BLaER1 treated with 17β-estradiol and CSF1 and Interleukin-3, amounts not matched to agents 10 nM and 100 nM (cell line): ENCODE results near the gene CD209.
"Not testable (repeated sequence)": the region's sequence is repeated elsewhere in the genome, so short reads cannot be mapped to it uniquely, and the experiment has no call there.

ENCODE experiments used
- H3K27ac ChIP-seq, 11 experiments: shearing (Covaris generic); formaldehyde crosslinking; 2 replicates each; pipeline ENCODE4 v1.8.1; 2022
- H3K27me3 ChIP-seq, 11 experiments: shearing (Covaris generic); formaldehyde crosslinking; 2 replicates each; pipeline ENCODE4 v1.8.1; 2022
- H3K36me3 ChIP-seq, 11 experiments: shearing (Covaris generic); formaldehyde crosslinking; 2 replicates each; pipeline ENCODE4 v1.8.1; 2022
- H3K4me1 ChIP-seq, 10 experiments: shearing (Covaris generic); formaldehyde crosslinking; 2 replicates each; pipeline ENCODE4 v1.8.1; 2022
- H3K4me2 ChIP-seq, 11 experiments: shearing (Covaris generic); formaldehyde crosslinking; 2 replicates each; pipeline ENCODE4 v1.8.1; 2022
- H3K4me3 ChIP-seq, 10 experiments: shearing (Covaris generic); formaldehyde crosslinking; 2 replicates each; pipeline ENCODE4 v1.8.1; 2022
- H3K9ac ChIP-seq, 11 experiments: shearing (Covaris generic); formaldehyde crosslinking; 2 replicates each; pipeline ENCODE4 v1.8.1; 2022
- H3K9me3 ChIP-seq, 11 experiments: shearing (Covaris generic); formaldehyde crosslinking; replicated peaks in 1 of 11; 2 replicates each; pipeline ENCODE4 v1.8.1; 2022
- H4K20me1 ChIP-seq, 11 experiments: shearing (Covaris generic); formaldehyde crosslinking; 2 replicates each; pipeline ENCODE4 v1.8.1; 2022
- Cebpa-rat ChIP-seq, 11 experiments: shearing (Covaris generic); IDR thresholded peaks; 2 replicates each; pipeline ENCODE4 v1.8.1; 2022

Gene CD209

GRCh38 chr19:7746903-7747884 lies at the start of gene CD209:
Gene CD209 (minus strand): TSS chr19:7747534. CDS start chr19:7747511, 23 bp downstream.
- H3K9ac ChIP-seq, result peak within 1 kb of the TSS in 5 of 11 experiments; percentile 14 to 89 (median 41); a peak in 7 of 22 replicates
- peak within 1 kb of the TSS in 8 of 11 experiments; percentile 4 to 81 (median 63); a peak in 14 of 22 replicates for H3K27ac ChIP-seq
- H3K27me3 ChIP-seq, result peaks cover 0 to 3% (median 0%) of the 10 kb centered on the region in 11 experiments; a peak in 3 of 22 replicates
- no peak for TF ChIP-seq Cebpa-rat (IDR thresholded peaks at IDR 0.05)
- H3K4me3 ChIP-seq, result peak within 1 kb of the TSS in 4 of 10 experiments; percentile 0 to 58 (median 48); a peak in 7 of 20 replicates
- H3K4me2 ChIP-seq, result peak within 1 kb of the TSS in 9 of 11 experiments; percentile 31 to 99 (median 73); a peak in 18 of 22 replicates
- peaks cover 41 to 97% (median 54%) of the 10 kb centered on the region in 10 experiments for H3K4me1 ChIP-seq
- H3K36me3 ChIP-seq, result peaks cover 0 to 27% (median 0%) of the 10 kb centered on the region in 11 experiments; a peak in 4 of 22 replicates
- peaks cover 0 to 32% (median 12%) of the 10 kb centered on the region in 11 experiments; a peak in 16 of 22 replicates for H3K9me3 ChIP-seq
- H4K20me1 ChIP-seq, result no peaks in the 10 kb centered on the region; a peak in 1 of 22 replicates

- H3K9me3 ChIP-seq, result peaks cover 0 to 25% (median 15%) of the 10 kb centered on the region in 11 experiments; a peak in 18 of 22 replicates
- no peak overlapping the region for H3K4me2 ChIP-seq
- peaks cover 0 to 16% (median 12%) of the 10 kb centered on the region in 11 experiments; a peak in 20 of 22 replicates for H3K27me3 ChIP-seq
- H3K9ac ChIP-seq, result no peak overlapping the region
- H3K36me3 ChIP-seq, result no peaks in the 10 kb centered on the region
- peaks cover 15 to 29% (median 18%) of the 10 kb centered on the region in 10 experiments; a peak in 18 of 20 replicates for H3K4me1 ChIP-seq
- TF ChIP-seq Cebpa-rat (IDR thresholded peaks at IDR 0.05), result no peak
- no peak overlapping the region for H3K27ac ChIP-seq
- H3K4me3 ChIP-seq, result no peak overlapping the region
- no peaks in the 10 kb centered on the region for H4K20me1 ChIP-seq
Observed at GRCh38 chr19:7795555-7796161, 48.3 kb upstream of the CD209 start.

- Histone ChIP-seq H3K9ac (no peak overlapping the region), H3K9me3 (peaks cover 0 to 21% (median 11%) of the 10 kb centered on the region in 11 experiments; a peak in 17 of 22 replicates), H3K4me3 (no peak overlapping the region), H3K27ac (no peak overlapping the region), H3K36me3 (no peaks in the 10 kb centered on the region), H3K4me2 (no peak overlapping the region), H3K4me1 (peaks cover 0 to 19% (median 9%) of the 10 kb centered on the region in 10 experiments; a peak in 14 of 20 replicates), H4K20me1 (no peaks in the 10 kb centered on the region), H3K27me3 (peaks cover 19 to 27% (median 22%) of the 10 kb centered on the region in 11 experiments)
- no peak for TF ChIP-seq Cebpa-rat (IDR thresholded peaks at IDR 0.05)
Observed at GRCh38 chr19:7793493-7793892, 46.2 kb upstream of the CD209 start.

GRCh38 chr19:7792701-7793100 lies 45.4 kb upstream of the CD209 start:
- peak overlapping the region in 5 of 11 experiments; percentile 15 to 31 (median 22); a peak in 3 of 22 replicates for H3K4me2 ChIP-seq
- H3K36me3 ChIP-seq, H4K20me1 ChIP-seq, H3K9ac ChIP-seq, H3K4me3 ChIP-seq, H3K27ac ChIP-seq: not testable (repeated sequence)
- peaks cover 27 to 35% (median 30%) of the 10 kb centered on the region in 11 experiments for H3K27me3 ChIP-seq
- H3K9me3 ChIP-seq, result peaks cover 0 to 21% (median 11%) of the 10 kb centered on the region in 11 experiments; a peak in 17 of 22 replicates
- H3K4me1 ChIP-seq, result peaks cover 0 to 18% (median 9%) of the 10 kb centered on the region in 10 experiments; a peak in 14 of 20 replicates

GRCh38 chr19:7792281-7792680 lies 44.9 kb upstream of the CD209 start:
- Histone ChIP-seq H3K4me1 (peaks cover 0 to 15% (median 10%) of the 10 kb centered on the region in 10 experiments; a peak in 14 of 20 replicates), H3K4me3 (no peak overlapping the region), H3K36me3 (no peaks in the 10 kb centered on the region), H3K9ac (no peak overlapping the region), H3K27me3 (peaks cover 31 to 39% (median 35%) of the 10 kb centered on the region in 11 experiments), H4K20me1 (no peaks in the 10 kb centered on the region; a peak in 1 of 22 replicates), H3K27ac (no peak overlapping the region), H3K4me2 (peak overlapping the region in 6 of 11 experiments; percentile 5 to 31 (median 20); a peak in 4 of 22 replicates), H3K9me3 (peaks cover 0 to 21% (median 11%) of the 10 kb centered on the region in 11 experiments; a peak in 17 of 22 replicates)
- no peak for TF ChIP-seq Cebpa-rat (IDR thresholded peaks at IDR 0.05)

- no peaks in the 10 kb centered on the region for H3K36me3 ChIP-seq
- no peak for TF ChIP-seq Cebpa-rat (IDR thresholded peaks at IDR 0.05)
- no peak overlapping the region for H3K4me2 ChIP-seq
- H3K27ac ChIP-seq, result no peak overlapping the region
- H3K4me3 ChIP-seq, result no peak overlapping the region
- H3K4me1 ChIP-seq, result peaks cover 0 to 17% (median 11%) of the 10 kb centered on the region in 10 experiments; a peak in 13 of 20 replicates
- no peaks in the 10 kb centered on the region; a peak in 1 of 22 replicates for H4K20me1 ChIP-seq
- peaks cover 0 to 35% (median 14%) of the 10 kb centered on the region in 11 experiments; a peak in 17 of 22 replicates for H3K9me3 ChIP-seq
- no peak overlapping the region for H3K9ac ChIP-seq
- H3K27me3 ChIP-seq, result peaks cover 36 to 49% (median 45%) of the 10 kb centered on the region in 11 experiments
Observed at GRCh38 chr19:7790416-7790815, 43.1 kb upstream of the CD209 start.

GRCh38 chr19:7789447-7789846 lies 42.1 kb upstream of the CD209 start:
- peak overlapping the region in 1 of 10 experiments; percentile 24; a peak in 1 of 20 replicates for H3K4me3 ChIP-seq
- no peaks in the 10 kb centered on the region for H3K36me3 ChIP-seq
- peaks cover 36 to 49% (median 45%) of the 10 kb centered on the region in 11 experiments for H3K27me3 ChIP-seq
- H3K4me1 ChIP-seq, result peaks cover 2 to 23% (median 11%) of the 10 kb centered on the region in 10 experiments; a peak in 14 of 20 replicates
- H4K20me1 ChIP-seq, result no peaks in the 10 kb centered on the region; a peak in 1 of 22 replicates
- peak overlapping the region in 10 of 11 experiments; percentile 7 to 47 (median 31); a peak in 13 of 22 replicates for H3K4me2 ChIP-seq
- H3K27ac ChIP-seq, result no peak overlapping the region
- peaks cover 6 to 43% (median 23%) of the 10 kb centered on the region in 11 experiments; a peak in 20 of 22 replicates for H3K9me3 ChIP-seq
- TF ChIP-seq Cebpa-rat (IDR thresholded peaks at IDR 0.05), result no peak
- no peak overlapping the region for H3K9ac ChIP-seq

- Histone ChIP-seq H3K4me1 (peaks cover 8 to 28% (median 14%) of the 10 kb centered on the region in 10 experiments; a peak in 18 of 20 replicates), H3K4me3 (peak overlapping the region in 1 of 10 experiments; percentile 24; a peak in 1 of 20 replicates), H4K20me1 (no peaks in the 10 kb centered on the region; a peak in 1 of 22 replicates), H3K9me3 (peaks cover 6 to 39% (median 20%) of the 10 kb centered on the region in 11 experiments; a peak in 20 of 22 replicates), H3K27ac (no peak overlapping the region), H3K4me2 (peak overlapping the region in 10 of 11 experiments; percentile 7 to 47 (median 31); a peak in 13 of 22 replicates), H3K27me3 (peaks cover 36 to 52% (median 47%) of the 10 kb centered on the region in 11 experiments), H3K36me3 (no peaks in the 10 kb centered on the region), H3K9ac (no peak overlapping the region)
- TF ChIP-seq Cebpa-rat (IDR thresholded peaks at IDR 0.05), result no peak
Observed at GRCh38 chr19:7788933-7789323, 41.6 kb upstream of the CD209 start.
